Ishikawa (cell line): ENCODE measurements around the gene COQ8B.

ENCODE experiments used
- CEBPB ChIP-seq: IDR thresholded peaks from 2 replicates; pipeline ENCODE4 v1.6.1; 2012
- CREB1 ChIP-seq: IDR thresholded peaks from 2 replicates; pipeline ENCODE4 v1.6.1; 2012; ENCODE audit warnings: low read depth
- EGR1 ChIP-seq: IDR thresholded peaks from 2 replicates; pipeline ENCODE4 v1.6.1; 2012
- EP300 ChIP-seq: IDR thresholded peaks from 2 replicates; pipeline ENCODE4 v1.6.1; 2012; ENCODE audit warnings: borderline replicate concordance
- FOXM1 ChIP-seq: IDR thresholded peaks from 2 replicates; pipeline ENCODE4 v1.6.1; 2012; ENCODE audit warnings: low read depth, borderline replicate concordance
- NFIC ChIP-seq: IDR thresholded peaks from 2 replicates; pipeline ENCODE4 v1.6.1; 2012
- RAD21 ChIP-seq: IDR thresholded peaks from 2 replicates; pipeline ENCODE4 v1.6.1; 2012; ENCODE audit warnings: low read depth
- TAF1 ChIP-seq: IDR thresholded peaks from 2 replicates; pipeline ENCODE4 v1.6.1; 2012; ENCODE audit warnings: low read depth, mild to moderate bottlenecking
- YY1 ChIP-seq: IDR thresholded peaks from 2 replicates; pipeline ENCODE4 v1.6.1; 2012; ENCODE audit warnings: low read depth
- TF ChIP-seq, protein P1 (sequence below): IDR thresholded peaks from 2 replicates; pipeline ENCODE4 v1.6.1; 2012; ENCODE audit warnings: low read depth, mild to moderate bottlenecking
- TF ChIP-seq, protein P2 (sequence below): IDR thresholded peaks from 2 replicates; pipeline ENCODE4 v1.6.1; 2012
- TF ChIP-seq, protein P3 (sequence below): IDR thresholded peaks from 2 replicates; pipeline ENCODE4 v1.6.1; 2012

DNA sequence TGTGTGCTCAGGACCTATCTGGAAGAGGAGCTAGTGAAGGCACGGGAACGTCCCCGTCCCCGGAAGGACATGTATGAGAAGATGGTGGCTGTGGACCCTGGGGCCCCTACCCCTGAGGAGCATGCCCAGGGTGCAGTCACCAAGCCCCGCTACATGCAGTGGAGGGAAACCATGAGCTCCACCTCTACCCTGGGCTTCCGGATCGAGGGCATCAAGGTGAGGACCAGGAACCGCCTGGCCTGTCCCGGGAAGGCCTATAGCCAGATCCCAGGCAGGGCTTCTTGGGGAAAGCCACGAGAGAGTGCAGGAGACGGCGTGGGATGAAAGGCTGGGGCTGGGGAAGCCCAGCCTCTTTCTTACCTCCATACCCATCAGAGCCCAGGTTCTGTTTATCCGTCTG is 16.5 kb upstream of the COQ8B start:
- TF ChIP-seq YY1 (no peak), CEBPB (no peak), EP300 (no peak), EGR1 (no peak), RAD21 (no peak), TAF1 (no peak), CREB1 (no peak), FOXM1 (no peak), NFIC (no peak)
- TF ChIP-seq, protein P1, sequence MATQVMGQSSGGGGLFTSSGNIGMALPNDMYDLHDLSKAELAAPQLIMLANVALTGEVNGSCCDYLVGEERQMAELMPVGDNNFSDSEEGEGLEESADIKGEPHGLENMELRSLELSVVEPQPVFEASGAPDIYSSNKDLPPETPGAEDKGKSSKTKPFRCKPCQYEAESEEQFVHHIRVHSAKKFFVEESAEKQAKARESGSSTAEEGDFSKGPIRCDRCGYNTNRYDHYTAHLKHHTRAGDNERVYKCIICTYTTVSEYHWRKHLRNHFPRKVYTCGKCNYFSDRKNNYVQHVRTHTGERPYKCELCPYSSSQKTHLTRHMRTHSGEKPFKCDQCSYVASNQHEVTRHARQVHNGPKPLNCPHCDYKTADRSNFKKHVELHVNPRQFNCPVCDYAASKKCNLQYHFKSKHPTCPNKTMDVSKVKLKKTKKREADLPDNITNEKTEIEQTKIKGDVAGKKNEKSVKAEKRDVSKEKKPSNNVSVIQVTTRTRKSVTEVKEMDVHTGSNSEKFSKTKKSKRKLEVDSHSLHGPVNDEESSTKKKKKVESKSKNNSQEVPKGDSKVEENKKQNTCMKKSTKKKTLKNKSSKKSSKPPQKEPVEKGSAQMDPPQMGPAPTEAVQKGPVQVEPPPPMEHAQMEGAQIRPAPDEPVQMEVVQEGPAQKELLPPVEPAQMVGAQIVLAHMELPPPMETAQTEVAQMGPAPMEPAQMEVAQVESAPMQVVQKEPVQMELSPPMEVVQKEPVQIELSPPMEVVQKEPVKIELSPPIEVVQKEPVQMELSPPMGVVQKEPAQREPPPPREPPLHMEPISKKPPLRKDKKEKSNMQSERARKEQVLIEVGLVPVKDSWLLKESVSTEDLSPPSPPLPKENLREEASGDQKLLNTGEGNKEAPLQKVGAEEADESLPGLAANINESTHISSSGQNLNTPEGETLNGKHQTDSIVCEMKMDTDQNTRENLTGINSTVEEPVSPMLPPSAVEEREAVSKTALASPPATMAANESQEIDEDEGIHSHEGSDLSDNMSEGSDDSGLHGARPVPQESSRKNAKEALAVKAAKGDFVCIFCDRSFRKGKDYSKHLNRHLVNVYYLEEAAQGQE = no peak
- TF ChIP-seq, protein P2, sequence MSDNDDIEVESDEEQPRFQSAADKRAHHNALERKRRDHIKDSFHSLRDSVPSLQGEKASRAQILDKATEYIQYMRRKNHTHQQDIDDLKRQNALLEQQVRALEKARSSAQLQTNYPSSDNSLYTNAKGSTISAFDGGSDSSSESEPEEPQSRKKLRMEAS = no peak
- TF ChIP-seq, protein P3, sequence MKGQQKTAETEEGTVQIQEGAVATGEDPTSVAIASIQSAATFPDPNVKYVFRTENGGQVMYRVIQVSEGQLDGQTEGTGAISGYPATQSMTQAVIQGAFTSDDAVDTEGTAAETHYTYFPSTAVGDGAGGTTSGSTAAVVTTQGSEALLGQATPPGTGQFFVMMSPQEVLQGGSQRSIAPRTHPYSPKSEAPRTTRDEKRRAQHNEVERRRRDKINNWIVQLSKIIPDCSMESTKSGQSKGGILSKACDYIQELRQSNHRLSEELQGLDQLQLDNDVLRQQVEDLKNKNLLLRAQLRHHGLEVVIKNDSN = no peak
